HG03460 (cell line): ENCODE results near the gene MCTP1.

Source experiments
- ATAC-seq: cut with Tn5 transposase; IDR thresholded peaks from one replicate; pipeline ENCODE4 v1.9.1; 2021; ENCODE audit not compliant: unreplicated experiment

MCTP1 gene

GRCh38 chr5:95284572-95285408 is at the start of gene MCTP1:
Gene MCTP1, minus strand, starts transcription at chr5:95285094.
- no peak for ATAC-seq

DNA sequence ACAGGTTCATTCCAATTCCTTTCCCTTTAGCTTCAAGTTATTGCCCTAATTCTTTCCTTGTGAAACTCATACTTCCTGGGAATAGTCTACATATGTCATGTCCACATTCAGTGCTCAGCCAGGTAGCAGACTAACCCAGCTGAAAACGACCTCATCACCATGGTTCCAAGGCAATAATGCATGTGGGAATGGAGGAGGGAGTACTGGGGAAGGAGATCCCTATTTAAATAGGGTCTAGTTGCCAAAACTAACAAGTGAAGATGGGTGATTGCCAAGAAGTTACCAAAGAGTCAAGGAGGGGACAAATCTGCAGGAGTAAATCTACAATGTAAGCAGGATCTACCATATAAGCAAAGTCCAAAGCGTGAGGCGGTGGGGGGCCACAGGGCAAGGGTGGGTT is 47.3 kb upstream of the MCTP1 start:
- no peak for ATAC-seq

DNA sequence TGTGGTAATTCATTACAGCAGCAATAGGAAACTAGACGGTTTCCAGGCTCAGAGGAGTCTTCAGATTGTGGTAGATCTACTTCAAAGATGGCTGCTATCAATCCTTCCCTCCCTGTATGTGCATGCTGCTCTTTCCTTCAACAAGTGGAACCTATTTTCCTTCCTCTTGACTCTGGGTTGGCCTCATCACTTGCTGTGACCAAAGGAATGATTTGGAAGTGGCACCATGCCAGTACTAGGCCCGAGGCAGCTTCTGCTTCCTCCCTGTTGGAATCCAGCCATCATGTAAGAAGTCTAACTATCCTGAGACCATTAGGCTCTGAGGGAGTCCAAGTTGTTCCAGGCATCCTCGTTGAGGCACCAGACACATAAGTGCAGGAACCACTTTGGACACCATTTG is 46.5 kb upstream of the MCTP1 start:
- no peak for ATAC-seq

DNA sequence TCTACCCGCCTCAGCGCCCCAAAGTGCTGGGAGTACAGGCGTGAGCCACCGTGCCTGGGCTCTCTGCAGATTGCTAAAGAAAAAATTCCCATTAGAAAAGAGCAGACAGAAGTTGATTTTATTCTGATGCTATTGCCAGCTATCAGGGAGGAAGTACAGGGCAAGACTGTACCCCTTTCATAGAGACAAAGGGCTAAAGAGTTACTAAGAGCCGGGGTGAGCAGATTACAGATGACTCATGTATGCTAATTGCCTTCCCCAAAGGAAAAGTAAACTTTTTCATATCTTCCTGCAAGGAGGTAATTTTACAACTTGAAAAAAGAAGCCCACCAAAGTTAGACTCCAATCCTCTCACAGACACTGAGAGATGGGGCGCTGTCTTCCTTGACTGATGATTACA is 42.3 kb upstream of the MCTP1 start:
- no peak for ATAC-seq

DNA sequence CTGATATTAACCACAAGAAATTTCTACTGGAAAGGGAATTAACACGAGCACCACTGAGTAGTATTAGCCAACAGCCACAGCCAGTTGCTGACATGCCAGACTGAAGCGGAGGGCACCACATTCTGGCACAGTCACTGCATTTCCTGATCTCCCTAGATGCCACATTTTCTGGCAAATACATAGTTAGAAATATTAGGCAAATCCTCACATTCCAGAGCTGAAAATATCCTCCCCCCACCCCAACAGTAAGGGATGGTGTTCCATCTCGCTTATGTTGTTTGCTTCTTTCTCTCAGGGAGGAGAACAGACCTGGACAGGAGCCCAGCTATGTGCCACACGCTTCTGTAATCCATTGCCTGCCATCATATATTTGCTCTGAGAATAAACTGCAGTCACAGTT is 32.8 kb upstream of the MCTP1 start:
- ATAC-seq: no peak

DNA sequence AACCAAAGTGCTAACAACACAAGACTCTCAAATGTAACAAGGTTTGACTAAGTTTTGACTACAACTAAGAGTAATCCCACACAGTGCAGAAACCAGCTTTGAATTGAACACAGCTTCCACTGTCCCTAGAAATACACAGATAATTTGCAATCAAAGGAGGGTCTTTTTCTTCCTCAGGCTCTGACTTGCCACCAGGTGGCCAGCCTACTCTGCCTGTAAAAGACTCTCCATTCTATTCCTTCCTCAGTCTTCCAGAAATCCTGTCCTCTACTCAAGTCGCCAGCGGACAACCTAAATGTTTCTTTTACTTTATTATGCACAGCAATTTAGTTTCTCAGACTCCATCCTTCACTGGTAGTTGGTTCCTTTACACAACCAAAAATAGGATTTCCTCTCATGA is 32.2 kb upstream of the MCTP1 start:
- ATAC-seq: no peak

- ATAC-seq: no peak
Measured at GRCh38 chr5:95304711-95305110, 19.8 kb upstream of the MCTP1 start.

DNA sequence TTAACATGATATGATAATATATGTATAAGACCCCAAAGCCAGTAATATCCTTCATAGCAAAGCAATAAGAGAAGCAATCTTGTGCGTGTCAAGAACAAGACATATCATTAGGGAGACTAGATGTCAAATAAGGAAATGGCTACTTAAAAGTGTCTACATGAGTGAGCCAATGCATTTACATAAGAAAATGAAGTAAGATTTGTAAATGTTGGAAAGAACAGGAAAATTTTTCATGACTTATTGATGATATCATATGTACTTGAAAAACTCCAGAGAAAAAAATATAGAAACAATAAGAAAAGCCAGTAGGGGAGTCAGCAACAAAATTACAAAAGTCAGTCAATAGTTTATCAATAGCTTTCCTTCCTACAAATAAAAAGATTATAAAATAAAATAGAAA is 13.8 kb upstream of the MCTP1 start:
- no peak for ATAC-seq

DNA sequence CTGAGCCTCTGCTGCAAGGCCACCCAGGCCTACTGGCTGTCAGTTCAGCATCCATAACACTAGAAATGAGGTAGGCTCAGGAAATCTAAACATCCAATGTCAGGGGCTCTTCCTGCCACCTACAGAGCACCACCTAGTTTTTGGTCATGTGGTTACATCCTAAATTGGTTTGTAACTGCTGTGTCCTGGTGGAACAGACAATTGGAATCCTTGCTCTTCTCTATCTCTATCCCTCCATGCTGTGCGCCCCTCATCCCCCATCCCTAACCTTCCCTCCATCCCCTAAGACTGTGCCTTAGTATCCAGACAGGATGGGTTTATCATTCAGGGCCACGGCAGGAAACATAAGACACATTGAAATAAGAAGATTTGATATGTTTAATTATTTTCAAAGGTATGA is 11.4 kb upstream of the MCTP1 start:
- ATAC-seq: no peak

DNA sequence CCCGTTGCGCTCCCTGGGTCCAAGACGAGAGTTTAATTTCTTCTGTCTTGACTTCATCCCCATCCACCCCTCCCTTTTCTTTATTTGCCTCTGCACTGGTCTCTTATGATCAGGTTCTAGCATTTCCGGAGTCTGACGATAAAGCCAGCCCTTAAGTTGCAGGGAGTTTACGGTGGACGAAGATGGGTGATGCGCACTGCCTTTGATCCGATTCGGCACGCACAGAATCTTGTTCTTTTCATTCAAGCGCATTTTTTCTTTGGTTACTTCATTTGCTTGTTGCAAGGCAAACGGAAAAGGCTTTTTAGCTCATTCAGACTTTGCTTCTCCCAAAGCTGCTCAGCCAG is 488 bp upstream of the MCTP1 start:
- ATAC-seq: no peak

GRCh38 chr5:95283761-95284571 is 928 bp downstream of the MCTP1 start:
- ATAC-seq: peak; percentile 65

DNA sequence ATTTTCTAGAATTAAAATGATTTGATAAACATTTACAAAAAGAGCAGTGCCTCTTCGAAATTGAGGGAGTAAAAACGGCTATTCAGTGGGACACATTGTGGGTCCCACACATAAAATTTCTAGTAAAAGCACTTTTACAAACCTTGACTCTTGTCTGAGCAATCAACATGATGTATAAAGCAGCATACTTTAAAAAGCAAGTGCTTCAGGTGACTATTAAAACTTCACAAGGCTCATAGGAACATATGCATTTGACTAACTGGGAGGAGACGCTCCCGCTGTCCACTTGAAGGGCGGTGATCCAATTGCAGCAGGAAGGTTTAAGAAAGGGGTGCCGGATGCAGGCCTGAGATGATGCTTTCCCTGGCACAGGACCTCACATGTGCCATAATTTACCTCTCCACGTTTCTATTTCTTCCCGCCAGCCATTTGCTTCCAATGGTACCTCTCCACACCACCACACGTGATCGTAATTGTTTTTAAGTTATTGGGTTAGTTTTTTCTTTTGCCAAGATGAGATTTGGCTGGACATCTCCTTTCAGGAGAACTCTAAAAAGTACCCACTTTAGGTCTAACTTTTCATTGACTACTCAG is 1.8 kb downstream of the MCTP1 start:
- no peak for ATAC-seq

DNA sequence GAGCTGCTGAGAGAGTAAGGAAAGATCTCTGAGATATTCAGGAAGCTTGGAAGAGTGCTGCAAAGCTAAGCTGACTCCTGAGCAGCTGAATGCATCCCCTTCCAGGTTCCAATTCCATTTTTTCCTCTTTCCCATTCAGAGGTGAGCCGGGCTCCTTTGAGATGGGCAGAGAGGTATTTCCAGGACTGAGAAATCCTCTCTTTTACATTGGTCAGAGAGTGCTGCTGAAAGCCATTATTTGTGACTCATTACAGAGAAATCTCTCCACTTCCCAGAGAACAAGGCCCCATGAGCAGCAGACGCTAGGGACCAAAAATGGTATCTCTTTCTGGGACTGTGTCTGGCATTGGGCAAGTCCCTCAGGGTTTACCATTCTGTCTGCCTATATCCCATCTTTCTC is 3.7 kb downstream of the MCTP1 start:
- ATAC-seq: no peak

GRCh38 chr5:95280401-95281095 is 4.3 kb downstream of the MCTP1 start:
- ATAC-seq: no peak

- ATAC-seq: no peak
Measured at GRCh38 chr5:95274011-95274410, 10.9 kb downstream of the MCTP1 start.

DNA sequence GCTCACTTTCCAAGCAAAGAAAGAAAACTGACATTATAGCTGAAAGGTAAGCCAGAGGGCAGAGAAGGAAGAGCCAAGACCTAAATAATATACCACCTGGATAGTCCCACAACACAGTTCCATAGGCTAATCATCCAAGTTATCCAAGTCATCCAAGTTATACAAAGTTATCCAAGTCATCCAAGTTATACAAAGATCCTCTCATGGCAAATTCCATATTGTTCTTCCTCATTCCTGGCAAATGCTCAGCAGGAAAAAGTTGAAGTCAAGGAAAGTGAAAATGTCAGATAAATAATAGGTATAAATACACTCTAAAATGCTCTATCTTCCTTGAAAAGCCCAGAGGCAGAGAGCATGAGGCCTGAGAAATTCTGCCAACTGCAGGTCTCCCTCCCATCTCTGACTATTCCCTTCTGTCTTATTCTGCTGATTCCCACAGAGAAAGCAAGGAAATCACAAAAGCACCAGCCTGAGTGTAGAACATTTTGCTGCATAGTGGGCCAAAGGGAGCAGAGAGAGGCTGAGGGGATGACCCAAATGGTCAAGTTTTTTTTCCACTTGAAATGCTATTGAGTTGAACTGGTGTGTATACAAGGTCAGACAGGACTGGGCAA is 12.5 kb downstream of the MCTP1 start:
- no peak for ATAC-seq

DNA sequence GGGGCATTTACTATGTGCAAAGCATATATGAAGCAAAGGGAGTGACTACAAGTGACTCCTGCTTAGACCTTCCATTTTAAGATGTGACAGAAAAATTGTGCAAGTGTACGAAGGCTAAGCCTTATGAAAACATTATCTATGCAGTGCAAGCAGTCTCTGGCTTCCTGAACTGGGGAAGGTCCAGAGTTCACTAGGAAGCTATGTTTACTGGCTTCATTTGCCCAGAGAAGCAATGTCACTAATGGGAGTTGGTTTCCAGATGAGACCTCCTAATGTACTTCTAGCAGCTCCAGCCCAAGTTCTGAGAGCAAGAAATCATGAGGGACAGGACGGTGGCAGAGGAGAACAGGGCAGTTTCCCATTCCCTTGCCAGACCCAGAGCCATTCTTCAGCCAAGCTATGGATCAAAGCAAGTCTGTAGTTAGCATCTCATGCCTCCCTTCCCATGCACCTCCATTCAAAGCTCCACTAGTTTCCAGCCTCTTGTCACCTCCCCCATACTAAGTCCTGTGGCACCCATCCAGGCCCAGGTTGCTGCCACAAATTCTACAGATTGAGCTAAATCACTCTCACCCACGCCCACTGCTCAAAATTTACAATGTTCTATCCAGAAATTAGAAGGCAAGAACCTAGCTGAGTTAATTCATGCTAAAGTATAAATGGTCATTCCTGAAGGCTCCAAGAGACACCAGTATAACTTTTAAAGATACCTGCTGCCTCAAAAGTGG is 21.8 kb downstream of the MCTP1 start:
- ATAC-seq: no peak

- ATAC-seq: no peak
Measured at GRCh38 chr5:95261437-95262175, 23.3 kb downstream of the MCTP1 start.

- ATAC-seq: no peak
Measured at GRCh38 chr5:95256991-95257390, 27.9 kb downstream of the MCTP1 start.

- no peak for ATAC-seq
Measured at GRCh38 chr5:95256446-95256845, 28.4 kb downstream of the MCTP1 start.
